DOHH2 (cell line): ENCODE data around the gene CIT.

Source experiments
- EZH2phosphoT487 ChIP-seq: fragments of 200-600 bp; sonication (generic); IDR thresholded peaks from 2 replicates; pipeline ENCODE4 v1.6.1; 2017; ENCODE audit warnings: borderline replicate concordance, mild to moderate bottlenecking, antibody characterized with exemption, low read length, moderate library complexity, mixed read lengths
- TF ChIP-seq, protein P1 (sequence below): fragments of 200-600 bp; sonication (generic); IDR thresholded peaks from one replicate; pipeline ENCODE4 v1.5.1; 2014; ENCODE audit warnings: antibody characterized with exemption, mild to moderate bottlenecking, low read depth, low read length; ENCODE audit not compliant: poor library complexity, severe bottlenecking

DNA sequence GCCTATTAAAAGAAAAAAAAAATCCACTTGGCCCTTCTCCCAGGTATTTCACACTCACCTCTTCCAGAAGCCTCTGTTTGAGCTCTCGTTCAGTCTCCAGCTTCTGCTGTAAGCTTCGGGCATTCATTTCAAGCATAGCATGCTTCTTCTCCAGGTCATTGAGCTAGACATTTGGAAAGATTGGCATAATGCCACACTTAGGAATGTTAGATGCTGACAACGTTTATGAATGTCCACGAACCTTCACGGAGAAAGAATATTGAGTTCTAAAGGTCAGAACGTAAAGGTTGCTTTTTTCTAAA lies 148.7 kb downstream of the CIT start:
- TF ChIP-seq, protein P1, sequence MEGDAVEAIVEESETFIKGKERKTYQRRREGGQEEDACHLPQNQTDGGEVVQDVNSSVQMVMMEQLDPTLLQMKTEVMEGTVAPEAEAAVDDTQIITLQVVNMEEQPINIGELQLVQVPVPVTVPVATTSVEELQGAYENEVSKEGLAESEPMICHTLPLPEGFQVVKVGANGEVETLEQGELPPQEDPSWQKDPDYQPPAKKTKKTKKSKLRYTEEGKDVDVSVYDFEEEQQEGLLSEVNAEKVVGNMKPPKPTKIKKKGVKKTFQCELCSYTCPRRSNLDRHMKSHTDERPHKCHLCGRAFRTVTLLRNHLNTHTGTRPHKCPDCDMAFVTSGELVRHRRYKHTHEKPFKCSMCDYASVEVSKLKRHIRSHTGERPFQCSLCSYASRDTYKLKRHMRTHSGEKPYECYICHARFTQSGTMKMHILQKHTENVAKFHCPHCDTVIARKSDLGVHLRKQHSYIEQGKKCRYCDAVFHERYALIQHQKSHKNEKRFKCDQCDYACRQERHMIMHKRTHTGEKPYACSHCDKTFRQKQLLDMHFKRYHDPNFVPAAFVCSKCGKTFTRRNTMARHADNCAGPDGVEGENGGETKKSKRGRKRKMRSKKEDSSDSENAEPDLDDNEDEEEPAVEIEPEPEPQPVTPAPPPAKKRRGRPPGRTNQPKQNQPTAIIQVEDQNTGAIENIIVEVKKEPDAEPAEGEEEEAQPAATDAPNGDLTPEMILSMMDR, result no peak
- no peak for TF ChIP-seq EZH2phosphoT487
